ENCODE data around the gene TTLL11.

- TF ChIP-seq POLR2A (IDR thresholded peaks at IDR 0.05) (no peak), CTCF (IDR thresholded peaks at IDR 0.05) (no peak)
Observed at GRCh38 chr9:121797081-121797480, 296.0 kb downstream of the TTLL11 start.
